Activated naive CD8-positive, alpha-beta T cell treated with anti-CD3 and anti-CD28 coated beads for 36 hours (primary cell): ENCODE measurements around the gene KRT39. TPM values are rescaled to one million over a fixed set of nuclear protein-coding genes. Genes with fewer than 3 reads are reported as not detected.
"Not testable (repeated sequence)": the region's sequence is repeated elsewhere in the genome, so short reads cannot be mapped to it uniquely, and the experiment has no call there.

Source experiments
- DNase-seq: peaks from one replicate; pipeline ENCODE4 v3.0.0; 2021
- H3K27ac Mint-ChIP-seq: one replicate; pipeline ENCODE4 v1.8.0; 2022; ENCODE audit warnings: mild to moderate bottlenecking, moderate library complexity, mixed read lengths
- H3K27me3 Mint-ChIP-seq: one replicate; pipeline ENCODE4 v1.8.0; 2022; ENCODE audit warnings: mild to moderate bottlenecking, mixed read lengths
- H3K36me3 Mint-ChIP-seq: one replicate; pipeline ENCODE4 v1.8.0; 2021; ENCODE audit warnings: mild to moderate bottlenecking, mixed read lengths
- H3K4me1 Mint-ChIP-seq: one replicate; pipeline ENCODE4 v1.8.0; 2021; ENCODE audit warnings: mixed read lengths
- H3K4me3 Mint-ChIP-seq: one replicate; pipeline ENCODE4 v1.8.0; 2022; ENCODE audit warnings: mild to moderate bottlenecking, moderate library complexity, mixed read lengths
- H3K9me3 Mint-ChIP-seq: one replicate; pipeline ENCODE4 v1.8.0; 2022; ENCODE audit warnings: mixed read lengths
- total RNA-seq, 2 experiments: library from RNA; stranded (reverse); gene quantifications; one replicate each; pipeline ENCODE4 v1.2.3, GENCODE V29; 2021

KRT39 gene
- total RNA-seq, 2 experiments from 2014 or later: not detected

GRCh38 chr17:40937384-40937819 lies 29.3 kb downstream of the KRT39 start, which contains the start of gene KRT23:
Gene KRT23, minus strand, starts transcription at chr17:40937646. Its CDS starts 1,043 bp downstream, at chr17:40936603.
- Mint-ChIP-seq H3K27ac (no peak within 1 kb of the TSS), H3K27me3 (peaks cover 9% of the 10 kb centered on the region), H3K36me3 (no peaks in the 10 kb centered on the region), H3K9me3 (no peaks in the 10 kb centered on the region), H3K4me1 (no peaks in the 10 kb centered on the region), H3K4me3 (no peak within 1 kb of the TSS)
- DNase-seq: no peak

- no peak overlapping the region for H3K4me3 Mint-ChIP-seq
- H3K27ac Mint-ChIP-seq: no peak overlapping the region
- no peaks in the 10 kb centered on the region for H3K9me3 Mint-ChIP-seq
- peaks cover 7% of the 10 kb centered on the region for H3K27me3 Mint-ChIP-seq
- no peaks in the 10 kb centered on the region for H3K4me1 Mint-ChIP-seq
- DNase-seq: no peak
- no peaks in the 10 kb centered on the region for H3K36me3 Mint-ChIP-seq
These were observed 29.8 kb downstream of the KRT39 start for GRCh38 chr17:40936976-40937375.

- no peak for DNase-seq
- H3K27me3 Mint-ChIP-seq: peaks cover 7% of the 10 kb centered on the region
- no peak overlapping the region for H3K27ac Mint-ChIP-seq
- H3K4me1 Mint-ChIP-seq: no peaks in the 10 kb centered on the region
- no peaks in the 10 kb centered on the region for H3K36me3 Mint-ChIP-seq
- no peak overlapping the region for H3K4me3 Mint-ChIP-seq
- no peaks in the 10 kb centered on the region for H3K9me3 Mint-ChIP-seq
These were observed 30.2 kb downstream of the KRT39 start for GRCh38 chr17:40936437-40936971.

- no peaks in the 10 kb centered on the region for H3K9me3 Mint-ChIP-seq
- no peak for DNase-seq
- H3K27me3 Mint-ChIP-seq: peaks cover 7% of the 10 kb centered on the region
- H3K27ac Mint-ChIP-seq: no peak overlapping the region
- H3K4me1 Mint-ChIP-seq: no peaks in the 10 kb centered on the region
- no peak overlapping the region for H3K4me3 Mint-ChIP-seq
- H3K36me3 Mint-ChIP-seq: no peaks in the 10 kb centered on the region
These were observed 31.1 kb downstream of the KRT39 start for GRCh38 chr17:40935624-40936023.

- peaks cover 13% of the 10 kb centered on the region for H3K27me3 Mint-ChIP-seq
These were observed 34.1 kb downstream of the KRT39 start for GRCh38 chr17:40932608-40933007.

GRCh38 chr17:40931311-40931710 lies 35.4 kb downstream of the KRT39 start:
- DNase-seq: no peak
- no peak overlapping the region for H3K4me3 Mint-ChIP-seq
- no peaks in the 10 kb centered on the region for H3K9me3 Mint-ChIP-seq
- H3K27ac Mint-ChIP-seq: no peak overlapping the region
- H3K4me1 Mint-ChIP-seq: no peaks in the 10 kb centered on the region
- no peaks in the 10 kb centered on the region for H3K36me3 Mint-ChIP-seq
- H3K27me3 Mint-ChIP-seq: peaks cover 15% of the 10 kb centered on the region

More at GRCh38 chr17:40932608-40933007, 34.1 kb downstream of the KRT39 start:
- Mint-ChIP-seq H3K36me3 (no peaks in the 10 kb centered on the region), H3K4me1 (no peaks in the 10 kb centered on the region), H3K27ac (no peak overlapping the region), H3K9me3 (no peaks in the 10 kb centered on the region), H3K4me3 (no peak overlapping the region)
- DNase-seq: no peak

- no peaks in the 10 kb centered on the region for H3K36me3 Mint-ChIP-seq
- H3K9me3 Mint-ChIP-seq: no peaks in the 10 kb centered on the region
- peaks cover 1% of the 10 kb centered on the region for H3K4me1 Mint-ChIP-seq
- no peak overlapping the region for H3K27ac Mint-ChIP-seq
- no peak overlapping the region for H3K4me3 Mint-ChIP-seq
- peaks cover 11% of the 10 kb centered on the region for H3K27me3 Mint-ChIP-seq
- no peak for DNase-seq
These were observed 40.4 kb downstream of the KRT39 start for GRCh38 chr17:40926341-40926740.

GRCh38 chr17:40922239-40922638 lies 44.5 kb downstream of the KRT39 start:
- Mint-ChIP-seq H3K4me3 (no peak overlapping the region), H3K27me3 (peaks cover 4% of the 10 kb centered on the region), H3K36me3 (no peaks in the 10 kb centered on the region), H3K9me3 (no peaks in the 10 kb centered on the region), H3K27ac (no peak overlapping the region), H3K4me1 (peaks cover 4% of the 10 kb centered on the region)
- no peak for DNase-seq

GRCh38 chr17:40921026-40921425 lies 45.7 kb downstream of the KRT39 start:
- Mint-ChIP-seq H3K9me3 (no peaks in the 10 kb centered on the region), H3K36me3 (no peaks in the 10 kb centered on the region), H3K27me3 (no peaks in the 10 kb centered on the region), H3K27ac (no peak overlapping the region), H3K4me3 (no peak overlapping the region), H3K4me1 (peaks cover 4% of the 10 kb centered on the region)
- DNase-seq: no peak

GRCh38 chr17:40917116-40917515 lies 49.6 kb downstream of the KRT39 start:
- H3K9me3 Mint-ChIP-seq, H3K27ac Mint-ChIP-seq, DNase-seq, H3K4me3 Mint-ChIP-seq, H3K27me3 Mint-ChIP-seq, H3K36me3 Mint-ChIP-seq: not testable (repeated sequence)
- H3K4me1 Mint-ChIP-seq: peaks cover 11% of the 10 kb centered on the region

GRCh38 chr17:40916366-40916765 lies 50.4 kb downstream of the KRT39 start:
- no peak overlapping the region for H3K27ac Mint-ChIP-seq
- DNase-seq: no peak
- H3K36me3 Mint-ChIP-seq: no peaks in the 10 kb centered on the region
- no peak overlapping the region for H3K4me3 Mint-ChIP-seq
- peaks cover 10% of the 10 kb centered on the region for H3K4me1 Mint-ChIP-seq
- no peaks in the 10 kb centered on the region for H3K9me3 Mint-ChIP-seq
- no peaks in the 10 kb centered on the region for H3K27me3 Mint-ChIP-seq

GRCh38 chr17:40915721-40916256 lies 51.0 kb downstream of the KRT39 start:
- DNase-seq: no peak
- Mint-ChIP-seq H3K4me1 (peaks cover 7% of the 10 kb centered on the region), H3K27ac (no peak overlapping the region), H3K9me3 (no peaks in the 10 kb centered on the region), H3K27me3 (peaks cover 4% of the 10 kb centered on the region), H3K36me3 (no peaks in the 10 kb centered on the region), H3K4me3 (no peak overlapping the region)

GRCh38 chr17:40915199-40915661 lies 51.5 kb downstream of the KRT39 start:
- no peak for DNase-seq
- H3K4me3 Mint-ChIP-seq: no peak overlapping the region
- no peaks in the 10 kb centered on the region for H3K9me3 Mint-ChIP-seq
- peaks cover 4% of the 10 kb centered on the region for H3K27me3 Mint-ChIP-seq
- no peak overlapping the region for H3K27ac Mint-ChIP-seq
- no peaks in the 10 kb centered on the region for H3K36me3 Mint-ChIP-seq
- H3K4me1 Mint-ChIP-seq: peaks cover 7% of the 10 kb centered on the region

- Mint-ChIP-seq H3K4me1 (peaks cover 12% of the 10 kb centered on the region), H3K4me3 (no peak overlapping the region), H3K27me3 (peaks cover 5% of the 10 kb centered on the region)
These were observed 52.5 kb downstream of the KRT39 start for GRCh38 chr17:40914075-40914855.

GRCh38 chr17:40912486-40913210 lies 54.1 kb downstream of the KRT39 start:
- no peak overlapping the region for H3K4me3 Mint-ChIP-seq
- peaks cover 18% of the 10 kb centered on the region for H3K27me3 Mint-ChIP-seq
- H3K27ac Mint-ChIP-seq: no peak overlapping the region
- no peak for DNase-seq
- H3K36me3 Mint-ChIP-seq: no peaks in the 10 kb centered on the region
- H3K4me1 Mint-ChIP-seq: peaks cover 12% of the 10 kb centered on the region
- H3K9me3 Mint-ChIP-seq: no peaks in the 10 kb centered on the region

More at GRCh38 chr17:40914075-40914855, 52.5 kb downstream of the KRT39 start:
- H3K9me3 Mint-ChIP-seq: no peaks in the 10 kb centered on the region
- H3K27ac Mint-ChIP-seq: no peak overlapping the region
- H3K36me3 Mint-ChIP-seq: no peaks in the 10 kb centered on the region
- no peak for DNase-seq
